ENCODE results near the gene MILR1. TPM values are rescaled to one million over a fixed set of nuclear protein-coding genes. Genes with fewer than 3 reads are reported as not detected.
A peak's percentile ranks its signal among the peaks of the same experiment; 100 is the strongest.

Gene MILR1
- total RNA-seq, 1 experiment from 2014 or later: not detected

DNA sequence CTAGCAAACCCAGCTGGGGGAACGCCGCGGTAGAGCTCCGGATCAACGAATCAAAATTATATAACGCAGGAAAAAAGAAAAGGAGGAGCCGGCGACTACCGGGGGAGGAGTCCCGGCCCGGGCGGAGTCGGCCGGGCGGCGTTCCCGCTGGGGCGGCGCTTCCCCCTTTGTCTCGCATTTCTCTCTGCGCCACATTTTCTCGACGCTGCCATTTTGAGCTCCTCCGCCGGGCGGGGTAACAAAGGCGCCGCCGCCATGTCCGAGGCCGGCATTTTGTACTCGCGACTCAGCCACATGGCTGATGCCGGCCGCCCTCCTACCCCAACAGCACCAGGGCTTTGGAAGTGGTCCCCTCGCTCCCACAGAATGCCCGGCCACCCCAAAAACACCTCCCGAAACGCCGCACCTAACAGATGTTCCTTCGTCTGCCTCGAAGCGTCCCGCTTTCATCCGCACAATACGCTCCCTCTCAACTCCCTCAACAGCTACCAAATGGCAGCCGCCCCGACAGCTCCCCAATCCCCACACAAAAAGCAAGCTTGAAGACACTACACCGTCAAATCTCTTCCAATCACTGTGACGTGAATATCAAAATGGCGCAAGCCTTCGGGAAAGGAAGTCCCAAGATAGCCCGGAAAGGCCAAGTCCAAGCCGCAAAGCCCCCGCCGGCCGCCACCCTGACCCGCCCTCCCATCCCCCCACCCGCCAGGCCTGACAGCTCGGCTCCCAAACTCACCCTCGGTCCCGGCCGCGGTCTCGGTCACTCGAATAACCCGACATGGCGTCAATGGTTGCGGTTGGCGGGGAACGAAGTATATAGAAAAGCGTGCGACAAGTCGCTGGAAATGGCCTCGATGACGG lies 56.7 kb downstream of the MILR1 start (continued):
- TF ChIP-seq, protein P1, sequence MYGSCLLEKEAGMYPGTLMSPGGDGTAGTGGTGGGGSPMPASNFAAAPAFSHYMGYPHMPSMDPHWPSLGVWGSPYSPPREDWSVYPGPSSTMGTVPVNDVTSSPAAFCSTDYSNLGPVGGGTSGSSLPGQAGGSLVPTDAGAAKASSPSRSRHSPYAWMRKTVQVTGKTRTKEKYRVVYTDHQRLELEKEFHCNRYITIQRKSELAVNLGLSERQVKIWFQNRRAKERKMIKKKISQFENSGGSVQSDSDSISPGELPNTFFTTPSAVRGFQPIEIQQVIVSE (CRISPR knock-in tag; IDR thresholded peaks at IDR 0.05; ENCODE audit: borderline replicate concordance): peak; percentile 77; the same call in 1 of the 2 replicates
- TF ChIP-seq, protein P2, sequence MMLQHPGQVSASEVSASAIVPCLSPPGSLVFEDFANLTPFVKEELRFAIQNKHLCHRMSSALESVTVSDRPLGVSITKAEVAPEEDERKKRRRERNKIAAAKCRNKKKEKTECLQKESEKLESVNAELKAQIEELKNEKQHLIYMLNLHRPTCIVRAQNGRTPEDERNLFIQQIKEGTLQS (CRISPR knock-in tag; conservative IDR thresholded peaks at IDR 0.05): no peak
- no peak for TF ChIP-seq GTF2I (CRISPR knock-in tag; conservative IDR thresholded peaks at IDR 0.05)
- TF ChIP-seq FOXK1 (CRISPR knock-in tag; IDR thresholded peaks at IDR 0.05): peak; percentile 46; the same call in 1 of the 2 replicates
- TF ChIP-seq SOX15 (CRISPR knock-in tag; IDR thresholded peaks at IDR 0.05): no peak
- no peak for TF ChIP-seq ZNF121 (CRISPR knock-in tag; IDR thresholded peaks at IDR 0.05)
- TF ChIP-seq GRHL2 (CRISPR knock-in tag; IDR thresholded peaks at IDR 0.05; ENCODE audit: insufficient replicate concordance, severe bottlenecking): no peak
- no peak for TF ChIP-seq ETV6 (CRISPR knock-in tag; IDR thresholded peaks at IDR 0.05)
- TF ChIP-seq ZNF263 (CRISPR knock-in tag; IDR thresholded peaks at IDR 0.05; ENCODE audit: low read depth): no peak
- no peak for TF ChIP-seq FOXP1 (CRISPR knock-in tag; IDR thresholded peaks at IDR 0.05; ENCODE audit: borderline replicate concordance)
- no peak for TF ChIP-seq ESRRA (CRISPR knock-in tag; IDR thresholded peaks at IDR 0.05; ENCODE audit: borderline replicate concordance)
- TF ChIP-seq IRF2 (CRISPR knock-in tag; IDR thresholded peaks at IDR 0.05; ENCODE audit: borderline replicate concordance, low read depth): no peak
- TF ChIP-seq ZBTB21 (CRISPR knock-in tag; IDR thresholded peaks at IDR 0.05; ENCODE audit: borderline replicate concordance): no peak
- TF ChIP-seq, protein P3, sequence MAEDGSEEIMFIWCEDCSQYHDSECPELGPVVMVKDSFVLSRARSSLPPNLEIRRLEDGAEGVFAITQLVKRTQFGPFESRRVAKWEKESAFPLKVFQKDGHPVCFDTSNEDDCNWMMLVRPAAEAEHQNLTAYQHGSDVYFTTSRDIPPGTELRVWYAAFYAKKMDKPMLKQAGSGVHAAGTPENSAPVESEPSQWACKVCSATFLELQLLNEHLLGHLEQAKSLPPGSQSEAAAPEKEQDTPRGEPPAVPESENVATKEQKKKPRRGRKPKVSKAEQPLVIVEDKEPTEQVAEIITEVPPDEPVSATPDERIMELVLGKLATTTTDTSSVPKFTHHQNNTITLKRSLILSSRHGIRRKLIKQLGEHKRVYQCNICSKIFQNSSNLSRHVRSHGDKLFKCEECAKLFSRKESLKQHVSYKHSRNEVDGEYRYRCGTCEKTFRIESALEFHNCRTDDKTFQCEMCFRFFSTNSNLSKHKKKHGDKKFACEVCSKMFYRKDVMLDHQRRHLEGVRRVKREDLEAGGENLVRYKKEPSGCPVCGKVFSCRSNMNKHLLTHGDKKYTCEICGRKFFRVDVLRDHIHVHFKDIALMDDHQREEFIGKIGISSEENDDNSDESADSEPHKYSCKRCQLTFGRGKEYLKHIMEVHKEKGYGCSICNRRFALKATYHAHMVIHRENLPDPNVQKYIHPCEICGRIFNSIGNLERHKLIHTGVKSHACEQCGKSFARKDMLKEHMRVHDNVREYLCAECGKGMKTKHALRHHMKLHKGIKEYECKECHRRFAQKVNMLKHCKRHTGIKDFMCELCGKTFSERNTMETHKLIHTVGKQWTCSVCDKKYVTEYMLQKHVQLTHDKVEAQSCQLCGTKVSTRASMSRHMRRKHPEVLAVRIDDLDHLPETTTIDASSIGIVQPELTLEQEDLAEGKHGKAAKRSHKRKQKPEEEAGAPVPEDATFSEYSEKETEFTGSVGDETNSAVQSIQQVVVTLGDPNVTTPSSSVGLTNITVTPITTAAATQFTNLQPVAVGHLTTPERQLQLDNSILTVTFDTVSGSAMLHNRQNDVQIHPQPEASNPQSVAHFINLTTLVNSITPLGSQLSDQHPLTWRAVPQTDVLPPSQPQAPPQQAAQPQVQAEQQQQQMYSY (CRISPR knock-in tag; IDR thresholded peaks at IDR 0.05): no peak
- TF ChIP-seq, protein P4, sequence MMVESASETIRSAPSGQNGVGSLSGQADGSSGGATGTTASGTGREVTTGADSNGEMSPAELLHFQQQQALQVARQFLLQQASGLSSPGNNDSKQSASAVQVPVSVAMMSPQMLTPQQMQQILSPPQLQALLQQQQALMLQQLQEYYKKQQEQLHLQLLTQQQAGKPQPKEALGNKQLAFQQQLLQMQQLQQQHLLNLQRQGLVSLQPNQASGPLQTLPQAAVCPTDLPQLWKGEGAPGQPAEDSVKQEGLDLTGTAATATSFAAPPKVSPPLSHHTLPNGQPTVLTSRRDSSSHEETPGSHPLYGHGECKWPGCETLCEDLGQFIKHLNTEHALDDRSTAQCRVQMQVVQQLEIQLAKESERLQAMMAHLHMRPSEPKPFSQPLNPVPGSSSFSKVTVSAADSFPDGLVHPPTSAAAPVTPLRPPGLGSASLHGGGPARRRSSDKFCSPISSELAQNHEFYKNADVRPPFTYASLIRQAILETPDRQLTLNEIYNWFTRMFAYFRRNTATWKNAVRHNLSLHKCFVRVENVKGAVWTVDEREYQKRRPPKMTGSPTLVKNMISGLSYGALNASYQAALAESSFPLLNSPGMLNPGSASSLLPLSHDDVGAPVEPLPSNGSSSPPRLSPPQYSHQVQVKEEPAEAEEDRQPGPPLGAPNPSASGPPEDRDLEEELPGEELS (CRISPR knock-in tag; IDR thresholded peaks at IDR 0.05): no peak
- peak; percentile 88 for TF ChIP-seq NFATC4 (CRISPR knock-in tag; IDR thresholded peaks at IDR 0.05)
- TF ChIP-seq HMGA2 (CRISPR knock-in tag; IDR thresholded peaks at IDR 0.05): peak; percentile 22; the same call in 1 of the 2 replicates
- TF ChIP-seq, protein P5, sequence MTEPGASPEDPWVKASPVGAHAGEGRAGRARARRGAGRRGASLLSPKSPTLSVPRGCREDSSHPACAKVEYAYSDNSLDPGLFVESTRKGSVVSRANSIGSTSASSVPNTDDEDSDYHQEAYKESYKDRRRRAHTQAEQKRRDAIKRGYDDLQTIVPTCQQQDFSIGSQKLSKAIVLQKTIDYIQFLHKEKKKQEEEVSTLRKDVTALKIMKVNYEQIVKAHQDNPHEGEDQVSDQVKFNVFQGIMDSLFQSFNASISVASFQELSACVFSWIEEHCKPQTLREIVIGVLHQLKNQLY (CRISPR knock-in tag; IDR thresholded peaks at IDR 0.05): no peak
- TF ChIP-seq EMX1 (CRISPR knock-in tag; IDR thresholded peaks at IDR 0.05): no peak
- no peak for TF ChIP-seq RELA (CRISPR knock-in tag; IDR thresholded peaks at IDR 0.05; ENCODE audit: borderline replicate concordance)
- no peak for TF ChIP-seq CREB1 (CRISPR knock-in tag; IDR thresholded peaks at IDR 0.05)
